ENCODE results near the gene AGAP1.

The AGAP1 gene

DNA sequence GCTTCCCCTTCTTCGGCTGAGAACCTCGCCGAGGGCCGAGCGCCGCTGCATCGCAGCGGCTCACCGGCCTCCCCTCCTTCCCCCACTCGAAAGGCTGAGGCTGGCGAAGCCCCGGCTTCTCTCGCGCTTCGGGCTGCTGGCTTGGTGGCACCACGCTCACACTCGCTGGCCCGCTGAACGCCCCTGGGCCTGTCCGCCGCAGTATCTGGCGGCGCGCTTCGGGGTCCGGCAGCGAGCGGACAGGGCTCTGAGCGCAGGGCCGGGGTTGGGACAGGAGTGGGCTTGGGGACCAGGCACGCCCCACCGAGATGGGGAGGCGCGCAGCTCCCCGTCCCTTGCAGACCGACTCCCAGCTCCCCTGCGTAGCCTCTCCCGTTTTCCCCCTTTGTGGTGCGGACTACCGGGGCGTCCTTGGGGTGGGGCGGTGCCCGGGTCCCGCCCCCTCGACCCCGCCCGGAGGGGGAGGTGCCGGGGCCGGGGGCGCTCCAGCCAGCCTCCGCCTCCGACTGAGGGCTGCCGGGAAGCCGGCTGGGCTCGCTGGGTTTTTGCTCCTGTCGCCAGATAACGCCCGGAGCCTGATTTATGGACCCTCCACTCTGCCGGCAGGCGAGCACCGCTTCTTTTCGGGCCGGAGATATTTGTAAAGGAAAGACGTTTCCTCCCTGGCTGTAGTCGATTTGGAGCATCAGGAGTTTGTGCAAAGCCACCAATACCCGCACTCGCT, 670.5 kb downstream of the AGAP1 start:
- H3K27me3 Mint-ChIP-seq = peaks cover 89% of the 10 kb centered on the region
- H3K27ac Mint-ChIP-seq = no peak overlapping the region
- DNase-seq = no peak
- peak; percentile 16 for ATAC-seq
- peaks cover 14% of the 10 kb centered on the region for H3K4me1 Mint-ChIP-seq
- no peaks in the 10 kb centered on the region for H3K9me3 Mint-ChIP-seq
- peak overlapping the region; percentile 19 to 41 for H3K4me3 Mint-ChIP-seq

DNA sequence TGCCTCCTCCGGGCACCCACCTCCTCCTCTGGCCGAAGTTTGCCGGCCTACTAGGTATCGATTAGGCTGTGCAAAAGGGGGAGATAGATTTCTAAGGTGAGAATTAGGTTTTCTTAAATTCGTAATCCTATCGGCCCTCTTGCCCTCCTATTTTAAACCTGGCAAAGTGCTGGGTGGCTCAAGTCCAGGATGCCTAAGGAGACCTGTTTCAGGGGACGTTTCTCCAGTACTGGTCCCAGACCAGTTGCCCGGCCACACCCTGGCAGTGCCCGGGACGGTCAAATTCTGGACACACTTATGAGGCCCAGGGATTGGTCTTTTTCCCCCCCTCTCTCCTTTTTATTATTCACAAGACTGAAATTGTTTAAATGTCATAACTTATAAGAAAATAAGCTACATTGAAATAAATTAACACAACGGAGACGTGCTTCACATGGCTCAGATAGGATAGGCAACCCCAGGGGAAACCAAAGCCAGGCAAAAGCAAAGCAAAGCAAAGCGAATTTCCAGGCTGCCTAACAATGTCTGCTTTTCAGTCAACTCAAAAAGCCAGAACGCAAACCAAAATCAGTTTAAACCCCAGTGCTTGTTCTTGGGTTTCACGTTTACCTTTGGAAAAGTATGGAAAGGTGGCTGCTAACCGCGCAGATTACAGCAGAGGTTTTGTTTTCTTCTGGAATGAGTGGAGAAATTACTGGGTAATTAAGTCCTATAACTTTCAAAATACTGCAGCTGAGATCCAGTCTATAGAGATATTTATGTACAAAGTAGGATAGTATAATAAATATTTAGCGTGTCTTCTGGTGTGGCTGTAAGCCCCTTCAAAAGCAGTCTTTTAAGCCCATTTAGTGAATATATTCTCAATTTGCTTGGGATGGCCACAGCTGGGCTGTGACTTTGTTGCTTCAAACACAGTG, 671.3 kb downstream of the AGAP1 start:
- Mint-ChIP-seq H3K27ac (no peak overlapping the region), H3K9me3 (no peaks in the 10 kb centered on the region), H3K4me1 (peaks cover 17% of the 10 kb centered on the region), H3K27me3 (peaks cover 89% of the 10 kb centered on the region), H3K4me3 (peak overlapping the region; percentile 19 to 41)
- ATAC-seq = no peak
- DNase-seq = no peak

GRCh38 chr2:236165842-236166795, 672.3 kb downstream of the AGAP1 start:
- peaks cover 17% of the 10 kb centered on the region for H3K4me1 Mint-ChIP-seq
- DNase-seq (no peak), ATAC-seq (no peak)
- H3K4me3 Mint-ChIP-seq = peak overlapping the region; percentile 18 to 66
- peaks cover 89% of the 10 kb centered on the region for H3K27me3 Mint-ChIP-seq
- no peaks in the 10 kb centered on the region for H3K9me3 Mint-ChIP-seq
- no peak overlapping the region for H3K27ac Mint-ChIP-seq

- no peaks in the 10 kb centered on the region for H3K9me3 Mint-ChIP-seq
Observed at GRCh38 chr2:236166796-236167296, 673.0 kb downstream of the AGAP1 start.

GRCh38 chr2:236167297-236168109, 673.7 kb downstream of the AGAP1 start:
- H3K27ac Mint-ChIP-seq = no peak overlapping the region
- H3K9me3 Mint-ChIP-seq = no peaks in the 10 kb centered on the region
- ATAC-seq (no peak), DNase-seq (no peak)
- H3K4me1 Mint-ChIP-seq = peaks cover 17% of the 10 kb centered on the region
- peaks cover 89% of the 10 kb centered on the region for H3K27me3 Mint-ChIP-seq
- no peak overlapping the region for H3K4me3 Mint-ChIP-seq

More at GRCh38 chr2:236166796-236167296, 673.0 kb downstream of the AGAP1 start:
- peak overlapping the region in 1 of 2 donors; percentile 54 for H3K27ac Mint-ChIP-seq
- peaks cover 17% of the 10 kb centered on the region for H3K4me1 Mint-ChIP-seq
- H3K27me3 Mint-ChIP-seq = peaks cover 89% of the 10 kb centered on the region
- DNase-seq (no peak), ATAC-seq (no peak)
- peak overlapping the region in 1 of 2 donors; percentile 66 for H3K4me3 Mint-ChIP-seq

DNA sequence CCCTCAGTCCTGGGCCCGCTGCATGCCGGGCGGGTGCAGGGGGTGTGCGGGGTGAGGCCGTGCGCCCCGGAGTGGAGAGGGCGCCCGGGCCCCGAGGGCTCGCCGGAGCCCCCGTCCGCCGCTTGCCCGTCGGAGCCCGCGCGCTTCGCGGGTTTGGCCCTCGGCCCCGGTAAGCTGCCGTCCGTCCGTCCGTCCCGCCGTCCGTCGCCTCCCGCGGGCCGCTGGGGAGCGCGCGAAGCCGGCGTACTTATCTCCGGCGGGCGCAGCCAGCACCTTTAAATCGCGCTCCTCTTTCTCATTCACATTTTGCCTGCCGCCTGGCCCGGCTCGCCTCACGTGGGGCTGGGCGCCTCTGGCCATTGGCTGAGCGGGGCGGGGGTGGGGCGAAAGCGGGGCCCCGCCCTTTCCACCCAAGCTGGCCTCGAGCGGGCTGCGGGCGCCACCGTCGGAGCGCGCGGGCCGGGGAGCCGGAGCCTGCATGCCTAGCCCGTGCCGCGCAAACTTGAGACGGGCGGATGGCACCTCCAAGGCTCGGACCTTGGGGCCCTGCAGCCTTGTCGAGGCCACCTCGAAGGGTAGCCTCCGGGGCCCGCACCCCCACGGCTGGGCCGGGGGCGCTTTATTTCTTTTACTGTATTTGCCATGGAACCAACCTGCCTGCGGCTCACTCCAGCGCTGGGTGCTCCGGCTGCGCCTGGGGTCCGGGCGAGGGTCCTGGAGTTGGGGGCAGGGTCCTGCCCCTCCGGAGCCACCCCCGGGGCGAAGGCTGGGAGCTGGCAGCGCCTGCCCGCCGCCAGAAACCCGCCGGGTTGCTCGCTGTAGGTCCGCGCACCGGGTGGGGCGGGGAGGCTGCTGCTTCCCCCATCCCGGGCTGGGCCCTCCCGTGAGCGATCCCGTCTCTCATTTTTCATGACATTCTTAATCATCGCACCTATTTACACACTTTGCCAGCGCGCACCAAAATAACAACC, 674.6 kb downstream of the AGAP1 start, which contains the start of gene GBX2:
TSS of gene GBX2 (minus strand) at position 277 of the 971 bp plus-strand sequence. CDS start 415 bp downstream, outside the sequence.
- ATAC-seq (no peak), DNase-seq (no peak)
- H3K4me3 Mint-ChIP-seq = no peak within 1 kb of the TSS
- peaks cover 17% of the 10 kb centered on the region for H3K4me1 Mint-ChIP-seq
- peak within 1 kb of the TSS in 1 of 2 donors; percentile 48 for H3K27ac Mint-ChIP-seq
- H3K27me3 Mint-ChIP-seq = peaks cover 89% of the 10 kb centered on the region
- no peaks in the 10 kb centered on the region for H3K9me3 Mint-ChIP-seq

DNA sequence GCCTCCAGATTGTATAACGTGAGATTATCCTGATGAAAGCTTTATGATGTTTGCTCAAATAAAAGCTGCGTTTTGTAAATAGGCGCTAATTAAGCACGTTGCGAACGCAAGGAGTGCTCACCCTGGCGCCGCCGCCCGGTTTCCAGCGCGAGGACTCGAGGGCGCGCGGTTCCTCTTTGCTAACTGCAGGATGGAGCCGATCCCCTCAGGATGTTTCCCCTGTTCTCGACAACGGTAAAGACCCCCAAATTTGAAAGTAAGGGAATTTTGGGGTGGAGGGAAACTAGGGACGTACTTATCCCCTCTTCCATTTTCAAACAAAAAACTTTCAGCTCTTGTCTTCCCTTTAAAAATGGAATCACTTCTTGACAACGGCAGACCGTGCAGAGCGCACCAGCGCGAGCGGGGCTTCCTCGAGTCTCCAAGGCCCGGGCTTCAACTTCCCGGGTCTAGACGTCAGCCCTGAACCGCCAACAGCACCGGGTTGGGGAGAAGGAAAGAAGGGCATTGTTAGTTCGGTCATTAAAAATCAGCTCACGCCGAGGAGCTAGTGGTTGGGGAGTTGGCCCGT, 675.4 kb downstream of the AGAP1 start:
- Mint-ChIP-seq H3K27me3 (peaks cover 89% of the 10 kb centered on the region), H3K27ac (peak overlapping the region in 1 of 2 donors; percentile 48), H3K4me3 (peak overlapping the region in 1 of 2 donors; percentile 38), H3K9me3 (no peaks in the 10 kb centered on the region), H3K4me1 (peaks cover 17% of the 10 kb centered on the region)
- DNase-seq (no peak), ATAC-seq (no peak)

DNA sequence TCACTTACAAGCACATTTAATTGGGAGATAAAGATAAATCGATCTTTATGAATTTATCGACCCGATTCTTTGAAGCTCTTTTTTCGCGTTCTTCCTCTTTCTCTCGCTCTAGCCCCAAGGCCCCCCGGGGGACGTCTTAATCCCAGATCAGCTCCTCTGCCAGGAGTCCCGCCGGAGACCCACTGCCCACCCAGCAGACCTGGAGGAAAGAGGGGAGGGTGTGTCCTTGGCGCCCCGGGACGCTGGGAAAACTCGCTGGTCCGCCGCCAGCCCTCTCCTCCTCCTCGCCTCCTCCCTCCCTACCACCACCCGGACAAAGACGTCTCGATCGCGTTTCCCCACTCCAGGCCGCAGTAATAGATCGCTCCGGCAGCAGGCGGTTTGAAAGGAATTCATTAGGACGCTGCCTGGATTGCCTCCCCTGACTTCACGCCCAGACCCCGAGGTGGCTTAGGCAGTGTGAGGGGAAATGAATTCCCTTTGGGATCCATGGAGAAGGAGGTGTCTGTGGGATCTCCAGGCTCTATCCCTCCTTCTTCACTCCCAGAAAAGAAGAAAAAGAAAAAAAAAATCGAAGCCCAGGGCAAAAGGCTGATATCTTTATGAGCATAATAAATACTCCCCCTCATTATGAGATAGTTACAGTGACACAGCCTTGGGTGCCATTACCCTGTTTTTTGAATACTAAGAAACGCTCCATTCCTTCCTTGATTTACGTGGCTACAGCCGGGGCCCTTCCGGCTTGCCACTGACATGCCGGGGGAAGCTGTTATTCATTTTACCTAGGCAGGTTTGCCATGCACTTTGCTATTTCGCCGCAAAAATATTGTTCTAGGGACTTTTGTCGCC, 676.1 kb downstream of the AGAP1 start:
- peak overlapping the region in 1 of 2 donors; percentile 19 for H3K27ac Mint-ChIP-seq
- no peaks in the 10 kb centered on the region for H3K9me3 Mint-ChIP-seq
- H3K27me3 Mint-ChIP-seq = peaks cover 89% of the 10 kb centered on the region
- H3K4me3 Mint-ChIP-seq = no peak overlapping the region
- DNase-seq = no peak
- no peak for ATAC-seq
- H3K4me1 Mint-ChIP-seq = peaks cover 17% of the 10 kb centered on the region

- ATAC-seq (no peak), DNase-seq (no peak)
- peak overlapping the region in 1 of 2 donors; percentile 19 for H3K27ac Mint-ChIP-seq
- no peak overlapping the region for H3K4me3 Mint-ChIP-seq
- H3K27me3 Mint-ChIP-seq = peaks cover 89% of the 10 kb centered on the region
- H3K9me3 Mint-ChIP-seq = no peaks in the 10 kb centered on the region
- peaks cover 17% of the 10 kb centered on the region for H3K4me1 Mint-ChIP-seq
Observed at GRCh38 chr2:236170590-236171165, 676.8 kb downstream of the AGAP1 start.

DNA sequence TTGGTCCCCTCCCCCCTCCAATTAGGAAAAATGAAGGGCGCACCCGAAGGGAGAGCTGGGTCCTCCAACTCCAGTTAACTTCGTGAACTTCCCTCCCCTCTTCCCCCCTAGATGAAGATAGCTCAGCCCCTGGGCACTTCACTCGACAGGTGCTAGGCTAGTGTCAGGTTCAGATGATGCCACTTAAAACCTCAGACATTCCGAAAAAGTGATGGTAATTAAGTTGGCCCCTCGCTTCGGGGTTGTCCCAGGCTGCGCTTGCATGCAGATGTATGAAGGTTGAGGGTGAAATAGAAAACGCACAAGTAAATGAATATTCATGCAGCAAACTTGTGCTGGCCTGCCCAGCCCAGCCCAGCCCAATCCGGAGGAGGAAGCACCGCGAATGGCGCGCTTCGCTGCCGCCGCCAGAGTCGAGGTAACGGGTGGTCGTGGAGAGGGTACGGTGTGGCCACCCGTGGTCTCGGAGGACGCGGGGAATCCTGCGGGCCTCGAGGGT, 677.4 kb downstream of the AGAP1 start:
- Mint-ChIP-seq H3K9me3 (no peaks in the 10 kb centered on the region), H3K4me1 (peaks cover 15% of the 10 kb centered on the region), H3K27me3 (peaks cover 89% of the 10 kb centered on the region), H3K27ac (no peak overlapping the region), H3K4me3 (no peak overlapping the region)
- ATAC-seq (no peak), DNase-seq (no peak)

GRCh38 chr2:236171680-236172254, 677.9 kb downstream of the AGAP1 start:
- ATAC-seq = no peak

More at GRCh38 chr2:236171680-236172254, 677.9 kb downstream of the AGAP1 start:
- DNase-seq = no peak
- H3K9me3 Mint-ChIP-seq = no peaks in the 10 kb centered on the region
- H3K27me3 Mint-ChIP-seq = peaks cover 89% of the 10 kb centered on the region
- H3K27ac Mint-ChIP-seq = peak overlapping the region in 1 of 2 donors; percentile 22
- H3K4me1 Mint-ChIP-seq = peaks cover 10% of the 10 kb centered on the region
- no peak overlapping the region for H3K4me3 Mint-ChIP-seq
